Testis (tissue), 2 donors: ENCODE measurements around the gene ZNF438.

Experiments
- CTCF ChIP-seq, 3 experiments: fragments of 450-650 bp in 2 of 3; fragments of 200-600 bp in 1 of 3; sonication (generic) in 1 of 3; IDR thresholded peaks; one replicate each; pipeline ENCODE4 v1.5.1; 2016 to 2019; ENCODE audit warnings: antibody characterized with exemption in 3 of 3, mild to moderate bottlenecking in 2 of 3, moderate library complexity in 1 of 3
- POLR2A ChIP-seq: fragments of 450-650 bp; IDR thresholded peaks from one replicate; pipeline ENCODE4 v1.6.1; 2017; ENCODE audit warnings: antibody characterized with exemption, mild to moderate bottlenecking, moderate library complexity

- TF ChIP-seq POLR2A = no peak
- TF ChIP-seq CTCF (IDR thresholded peaks at IDR 0.05) = no peak
These were observed 17.3 kb downstream of the ZNF438 start for GRCh38 chr10:31014161-31014875.
